H9 (cell line): ENCODE data around the gene KCNMA1. TPM values are rescaled to one million over a fixed set of nuclear protein-coding genes. Genes with fewer than 3 reads are reported as not detected.

Experiments
- DNase-seq: peaks from one replicate; pipeline ENCODE4 v3.0.0-alpha.2; 2017
- H2AFZ ChIP-seq: one replicate; pipeline ENCODE4 v1.6.1; 2013; ENCODE audit warnings: mild to moderate bottlenecking, low read length, control low read depth, moderate library complexity
- H2AK5ac ChIP-seq: 2 replicates; pipeline ENCODE4 v1.6.1; 2013; ENCODE audit warnings: low read length, control low read depth, mixed read lengths; ENCODE audit not compliant: insufficient read length
- H2BK120ac ChIP-seq: one replicate; pipeline ENCODE4 v1.6.1; 2013; ENCODE audit warnings: low read depth, mild to moderate bottlenecking, low read length, control low read depth, inconsistent platforms; ENCODE audit not compliant: poor library complexity, severe bottlenecking
- H2BK12ac ChIP-seq: 2 replicates; pipeline ENCODE4 v1.6.1; 2013; ENCODE audit warnings: low read length, control low read depth, mixed read lengths, low read depth; ENCODE audit not compliant: insufficient read length
- H2BK15ac ChIP-seq: 2 replicates; pipeline ENCODE4 v1.6.1; 2013; ENCODE audit warnings: low read depth, low read length, control low read depth
- H2BK20ac ChIP-seq: one replicate; pipeline ENCODE4 v1.6.1; 2013; ENCODE audit warnings: low read depth, mild to moderate bottlenecking, low read length, control low read depth, inconsistent platforms; ENCODE audit not compliant: poor library complexity, severe bottlenecking
- H2BK5ac ChIP-seq: 2 replicates; pipeline ENCODE4 v1.6.1; 2013; ENCODE audit warnings: low read length, control low read depth, mixed read lengths; ENCODE audit not compliant: insufficient read length
- H3K14ac ChIP-seq: 2 replicates; pipeline ENCODE4 v1.6.1; 2013; ENCODE audit warnings: low read length, control low read depth; ENCODE audit not compliant: insufficient read depth
- H3K18ac ChIP-seq: 2 replicates; pipeline ENCODE4 v1.6.1; 2013; ENCODE audit warnings: low read depth, mild to moderate bottlenecking, mixed read lengths, low read length, control low read depth; ENCODE audit not compliant: insufficient read length
- H3K23ac ChIP-seq: 2 replicates; pipeline ENCODE4 v1.6.1; 2013; ENCODE audit warnings: low read length, control low read depth, mixed read lengths, low read depth; ENCODE audit not compliant: insufficient read length
- H3K23me2 ChIP-seq: 2 replicates; pipeline ENCODE4 v1.6.1; 2013; ENCODE audit warnings: low read depth, mild to moderate bottlenecking, mixed read lengths, low read length, control low read depth; ENCODE audit not compliant: insufficient read length, poor library complexity, severe bottlenecking
- H3K27ac ChIP-seq: 2 replicates; pipeline ENCODE4 v1.5.1; 2013; ENCODE audit warnings: low read length, control low read depth, mixed read lengths, low read depth; ENCODE audit not compliant: insufficient read length
- H3K27me3 ChIP-seq: 2 replicates; pipeline ENCODE4 v1.6.1; 2013; ENCODE audit warnings: low read length, control low read depth, inconsistent platforms; ENCODE audit not compliant: insufficient read depth
- H3K4ac ChIP-seq: 2 replicates; pipeline ENCODE4 v1.6.1; 2013; ENCODE audit warnings: low read depth, mild to moderate bottlenecking, control low read depth, inconsistent platforms, low read length, moderate library complexity
- H3K4me1 ChIP-seq: 2 replicates; pipeline ENCODE4 v1.6.1; 2013; ENCODE audit warnings: low read length, control low read depth, inconsistent platforms; ENCODE audit not compliant: insufficient read depth
- H3K4me2 ChIP-seq: 2 replicates; pipeline ENCODE4 v1.6.1; 2013; ENCODE audit warnings: low read length, control low read depth, mixed read lengths; ENCODE audit not compliant: insufficient read length, insufficient read depth
- H3K56ac ChIP-seq: 2 replicates; pipeline ENCODE4 v1.6.1; 2013; ENCODE audit warnings: low read depth, mild to moderate bottlenecking, mixed read lengths, low read length, control low read depth; ENCODE audit not compliant: insufficient read length
- H3K79me1 ChIP-seq: 2 replicates; pipeline ENCODE4 v1.6.1; 2013; ENCODE audit warnings: low read depth, mild to moderate bottlenecking, moderate library complexity, low read length, control low read depth, inconsistent platforms; ENCODE audit not compliant: insufficient read depth, poor library complexity, severe bottlenecking
- H3K79me2 ChIP-seq: 2 replicates; pipeline ENCODE4 v1.6.1; 2013; ENCODE audit warnings: low read length, control low read depth, inconsistent platforms; ENCODE audit not compliant: insufficient read depth
- H3K9ac ChIP-seq: 2 replicates; pipeline ENCODE4 v1.6.1; 2013; ENCODE audit warnings: low read length, control low read depth, mixed read lengths; ENCODE audit not compliant: insufficient read length; ENCODE audit errors: extremely low read depth
- H3K9me3 ChIP-seq: one replicate; pipeline ENCODE4 v1.6.1; 2013; ENCODE audit warnings: low read depth, low read length, inconsistent platforms; ENCODE audit not compliant: control insufficient read depth
- H3T11ph ChIP-seq: one replicate; pipeline ENCODE4 v1.6.1; 2013; ENCODE audit warnings: mild to moderate bottlenecking, low read length, control low read depth, inconsistent platforms
- H4K20me1 ChIP-seq: one replicate; pipeline ENCODE4 v1.6.1; 2013; ENCODE audit not compliant: control insufficient read depth, insufficient read length, insufficient read depth
- H4K5ac ChIP-seq: 2 replicates; pipeline ENCODE4 v1.6.1; 2013; ENCODE audit warnings: low read depth, mild to moderate bottlenecking, mixed read lengths, low read length, control low read depth; ENCODE audit not compliant: insufficient read length
- H4K8ac ChIP-seq: replicated peaks from 2 replicates; pipeline ENCODE4 v1.6.1; 2013; ENCODE audit warnings: low read length, control low read depth, mixed read lengths, low read depth; ENCODE audit not compliant: insufficient read length
- H4K91ac ChIP-seq: 2 replicates; pipeline ENCODE4 v1.6.1; 2013; ENCODE audit warnings: low read depth, mild to moderate bottlenecking, moderate library complexity, mixed read lengths, low read length, control low read depth; ENCODE audit not compliant: insufficient read length
- H3K27ac Mint-ChIP-seq, 3 experiments: 2 replicates in 2 of 3; 3 replicates in 1 of 3; pipeline ENCODE4 v1.8.0; 2020 to 2021; ENCODE audit warnings: mixed read lengths in 3 of 3, mild to moderate bottlenecking in 1 of 3, moderate library complexity in 1 of 3
- H3K27me3 Mint-ChIP-seq: 2 replicates; pipeline ENCODE4 v1.8.0; 2021; ENCODE audit warnings: low read depth, mild to moderate bottlenecking, moderate library complexity, mixed read lengths
- H3K36me3 Mint-ChIP-seq, 3 experiments: 2 replicates in 2 of 3; 3 replicates in 1 of 3; pipeline ENCODE4 v1.8.0; 2020 to 2021; ENCODE audit warnings: low read depth in 3 of 3, mixed read lengths in 3 of 3; ENCODE audit not compliant: insufficient read depth in 1 of 3
- H3K4me1 Mint-ChIP-seq, 2 experiments: 2 replicates each; pipeline ENCODE4 v1.8.0; 2020; ENCODE audit warnings: mixed read lengths in 2 of 2
- H3K4me3 Mint-ChIP-seq, 2 experiments: 2 replicates in 1 of 2; 3 replicates in 1 of 2; pipeline ENCODE4 v1.8.0; 2020 to 2021; ENCODE audit warnings: mild to moderate bottlenecking in 2 of 2, mixed read lengths in 2 of 2, moderate library complexity in 1 of 2
- H3K9me3 Mint-ChIP-seq, 2 experiments: 2 replicates in 1 of 2; 3 replicates in 1 of 2; pipeline ENCODE4 v1.8.0; 2020; ENCODE audit warnings: mild to moderate bottlenecking in 2 of 2, mixed read lengths in 2 of 2, moderate library complexity in 1 of 2
- WGBS: extraction: QIAGEN DNeasy Blood & Tissue Kit; methylation state at CpG from one replicate; pipeline ENCODE4 v1.1.7; 2013; ENCODE audit warnings: missing lambda C conversion rate, low lambda C conversion rate, mixed read lengths; ENCODE audit not compliant: insufficient read length; ENCODE audit errors: extremely low coverage; 5-methylcytosine and 5-hydroxymethylcytosine counted together
- total RNA-seq: library from RNA; stranded (reverse); gene quantifications from 2 replicates; pipeline ENCODE4 v1.2.1, GENCODE V29; 2021
- TF ChIP-seq, protein P1 (sequence below): fragments of 200-600 bp; sonication (generic); conservative IDR thresholded peaks from 3 replicates; pipeline ENCODE4 v1.8.0; 2021; ENCODE audit warnings: antibody characterized with exemption, mild to moderate bottlenecking

KCNMA1 gene
- total RNA-seq, 1 experiment from 2014 or later = 2.0 TPM

DNA sequence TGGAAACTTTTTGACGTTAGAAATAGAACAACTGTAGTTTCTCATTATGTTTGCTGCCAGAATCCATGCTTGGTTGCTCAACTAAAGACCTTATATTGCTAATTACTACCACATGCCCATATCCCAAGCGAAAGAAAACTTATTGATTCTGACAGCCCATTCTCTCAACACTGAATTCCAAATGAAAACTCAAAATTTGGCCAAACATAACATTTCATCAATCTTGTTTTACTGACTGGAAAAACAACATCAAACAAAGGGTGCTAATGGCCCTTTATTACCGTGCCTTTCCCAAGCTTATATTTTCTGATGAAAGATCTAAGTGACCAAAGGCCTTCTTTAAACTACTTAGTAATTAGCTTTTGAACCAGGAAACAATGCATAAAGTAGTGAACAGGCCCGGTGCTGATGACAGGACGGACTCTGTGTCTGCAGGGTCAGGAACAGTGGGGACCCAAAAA is 531.8 kb downstream of the KCNMA1 start:
- Mint-ChIP-seq H3K4me1 (peaks cover 32 to 38% of the 10 kb centered on the region in 2 experiments), H3K27me3 (peaks cover 43% of the 10 kb centered on the region), H3K36me3 (no peaks in the 10 kb centered on the region; a peak in 1 of 7 replicates), H3K9me3 (no peaks in the 10 kb centered on the region), H3K4me3 (no peak overlapping the region), H3K27ac (no peak overlapping the region; a peak in 1 of 7 replicates)
- H4K91ac ChIP-seq = no peak overlapping the region
- H3K18ac ChIP-seq = no peak overlapping the region
- H3K9ac ChIP-seq = no peak overlapping the region
- no peak overlapping the region for H2BK120ac ChIP-seq
- no peak overlapping the region for H2BK20ac ChIP-seq
- no peaks in the 10 kb centered on the region for H4K20me1 ChIP-seq
- no peak overlapping the region for H3K4me2 ChIP-seq
- no peak overlapping the region for H3K4ac ChIP-seq
- H3K23ac ChIP-seq = no peak overlapping the region
- no peaks in the 10 kb centered on the region for H3K79me1 ChIP-seq
- no peak overlapping the region for H3T11ph ChIP-seq
- no peak overlapping the region for H2BK15ac ChIP-seq
- H4K8ac ChIP-seq = no peak overlapping the region
- H3K27me3 ChIP-seq = no peaks in the 10 kb centered on the region; the same call in 1 of the 2 replicates
- H2BK12ac ChIP-seq = no peak overlapping the region
- no peak overlapping the region for H3K56ac ChIP-seq
- no peak overlapping the region for H2AFZ ChIP-seq
- DNase-seq = no peak
- H2AK5ac ChIP-seq = no peak overlapping the region
- no peaks in the 10 kb centered on the region for H3K9me3 ChIP-seq
- no peaks in the 10 kb centered on the region for H3K79me2 ChIP-seq
- no peak overlapping the region for H4K5ac ChIP-seq
- no peak overlapping the region for H3K27ac ChIP-seq
- H2BK5ac ChIP-seq = no peak overlapping the region
- H3K4me1 ChIP-seq = peaks cover 6% of the 10 kb centered on the region; the same call in 1 of the 2 replicates
- no peak overlapping the region for H3K14ac ChIP-seq
- no CpG with 5 or more reads among the region's 5 CpGs for WGBS
- no peaks in the 10 kb centered on the region for H3K23me2 ChIP-seq
- TF ChIP-seq, protein P1, sequence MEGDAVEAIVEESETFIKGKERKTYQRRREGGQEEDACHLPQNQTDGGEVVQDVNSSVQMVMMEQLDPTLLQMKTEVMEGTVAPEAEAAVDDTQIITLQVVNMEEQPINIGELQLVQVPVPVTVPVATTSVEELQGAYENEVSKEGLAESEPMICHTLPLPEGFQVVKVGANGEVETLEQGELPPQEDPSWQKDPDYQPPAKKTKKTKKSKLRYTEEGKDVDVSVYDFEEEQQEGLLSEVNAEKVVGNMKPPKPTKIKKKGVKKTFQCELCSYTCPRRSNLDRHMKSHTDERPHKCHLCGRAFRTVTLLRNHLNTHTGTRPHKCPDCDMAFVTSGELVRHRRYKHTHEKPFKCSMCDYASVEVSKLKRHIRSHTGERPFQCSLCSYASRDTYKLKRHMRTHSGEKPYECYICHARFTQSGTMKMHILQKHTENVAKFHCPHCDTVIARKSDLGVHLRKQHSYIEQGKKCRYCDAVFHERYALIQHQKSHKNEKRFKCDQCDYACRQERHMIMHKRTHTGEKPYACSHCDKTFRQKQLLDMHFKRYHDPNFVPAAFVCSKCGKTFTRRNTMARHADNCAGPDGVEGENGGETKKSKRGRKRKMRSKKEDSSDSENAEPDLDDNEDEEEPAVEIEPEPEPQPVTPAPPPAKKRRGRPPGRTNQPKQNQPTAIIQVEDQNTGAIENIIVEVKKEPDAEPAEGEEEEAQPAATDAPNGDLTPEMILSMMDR = no peak
